Measurements from ENCODE around the gene GIPC1. TPM values are rescaled to one million over a fixed set of nuclear protein-coding genes. Genes with fewer than 3 reads are reported as not detected.
"Not testable (repeated sequence)": the region's sequence is repeated elsewhere in the genome, so short reads cannot be mapped to it uniquely, and the experiment has no call there.

The GIPC1 gene
- polyA plus RNA-seq, 1 of the 3 experiments (the other 2 are of a cell fraction) = 144 TPM

- H3K27ac ChIP-seq (ENCODE audit: low read depth in 2 of 2, low read length in 1 of 2); H3K9me2 ChIP-seq; H2AFZ ChIP-seq (ENCODE audit: low read depth); H3K79me2 ChIP-seq (ENCODE audit: insufficient read depth); H3K27me3 ChIP-seq (ENCODE audit: insufficient read depth); H3K4me1 ChIP-seq (ENCODE audit: control insufficient read depth in 1 of 2, insufficient read depth in 2 of 2, low read depth in 1 of 2, low read length in 1 of 2); H3K9ac ChIP-seq; POLR2A ChIA-PET; H3K9me3 ChIP-seq; DNase-seq; H3K4me2 ChIP-seq; H3K4me3 ChIP-seq (ENCODE audit: low read depth in 2 of 2, low read length in 1 of 2); H3K36me3 ChIP-seq (replicated peaks in 1 of 2; ENCODE audit: control insufficient read depth in 1 of 2, insufficient read depth in 2 of 2, low read length in 1 of 2); H4K20me1 ChIP-seq (ENCODE audit: insufficient read depth): not testable (repeated sequence)
- CTCF ChIA-PET = interaction anchor here (1.7 to 4.3 kb wide), 3 partner anchors 8 to 24 kb away, joined by 5 to 30 read pairs (median 14); partner anchors contain the start of genes DNAJB1 and GIPC1
- 85% methylated on average over 8 of the region's 8 CpGs for WGBS (ENCODE audit: low lambda C conversion rate)
- H3F3A ChIP-seq (replicated peaks; ENCODE audit: insufficient read depth) = peaks cover 31% of the 10 kb centered on the region
Observed at GRCh38 chr19:14504575-14504974, 8.6 kb upstream of the GIPC1 start.

GRCh38 chr19:14503285-14503684 is 7.4 kb upstream of the GIPC1 start:
- Histone ChIP-seq H3K36me3 (replicated peaks in 1 of 2; ENCODE audit: control insufficient read depth in 1 of 2, insufficient read depth in 2 of 2, low read length in 1 of 2) (no peaks in the 10 kb centered on the region), H3K4me1 (ENCODE audit: control insufficient read depth in 1 of 2, insufficient read depth in 2 of 2, low read depth in 1 of 2, low read length in 1 of 2) (no peaks in the 10 kb centered on the region), H3K9ac (no peak overlapping the region), H2AFZ (ENCODE audit: low read depth) (no peak overlapping the region), H3K4me3 (ENCODE audit: low read depth in 2 of 2, low read length in 1 of 2) (no peak overlapping the region), H3K9me3 (no peaks in the 10 kb centered on the region), H3K9me2 (no peaks in the 10 kb centered on the region), H3F3A (replicated peaks; ENCODE audit: insufficient read depth) (peaks cover 28% of the 10 kb centered on the region), H3K4me2 (no peak overlapping the region), H3K27me3 (ENCODE audit: insufficient read depth) (no peaks in the 10 kb centered on the region), H4K20me1 (ENCODE audit: insufficient read depth) (no peaks in the 10 kb centered on the region), H3K79me2 (ENCODE audit: insufficient read depth) (no peaks in the 10 kb centered on the region), H3K27ac (ENCODE audit: low read depth in 2 of 2, low read length in 1 of 2) (no peak overlapping the region)
- DNase-seq = no peak
- WGBS (ENCODE audit: low lambda C conversion rate) = 33% methylated on average over 1 of the region's 1 CpG
- CTCF ChIA-PET = interaction anchor here (0.9 kb wide), 1 partner anchor 32 kb away, joined by 3 read pairs; no protein-coding TSS in a partner anchor
- TF ChIP-seq ELF1 (IDR thresholded peaks at IDR 0.05) (no peak), SMC3 (IDR thresholded peaks at IDR 0.05; ENCODE audit: low read depth, low read length) (no peak), RFX5 (IDR thresholded peaks at IDR 0.05; ENCODE audit: low read length) (no peak), EP300 (IDR thresholded peaks at IDR 0.05; ENCODE audit: borderline replicate concordance in 1 of 2, low read depth in 1 of 2, low read length in 1 of 2) (no peak), MXI1 (IDR thresholded peaks at IDR 0.05; ENCODE audit: low read depth, low read length) (no peak), TCF12 (IDR thresholded peaks at IDR 0.05) (no peak), POLR2AphosphoS5 (IDR thresholded peaks at IDR 0.05; ENCODE audit: low read depth, low read length) (no peak), PBX3 (IDR thresholded peaks at IDR 0.05) (no peak), RCOR1 (IDR thresholded peaks at IDR 0.05; ENCODE audit: low read length) (no peak), ZBTB33 (IDR thresholded peaks at IDR 0.05; ENCODE audit: borderline replicate concordance, low read depth) (no peak), YY1 (IDR thresholded peaks at IDR 0.05; ENCODE audit: low read depth) (no peak), RXRA (IDR thresholded peaks at IDR 0.05; ENCODE audit: borderline replicate concordance, low read depth) (no peak), JUND (IDR thresholded peaks at IDR 0.05) (no peak), FOXJ3 (CRISPR knock-in tag; IDR thresholded peaks at IDR 0.05) (no peak), TAF1 (IDR thresholded peaks at IDR 0.05; ENCODE audit: borderline replicate concordance, low read depth, low read length) (no peak)
- TF ChIP-seq, protein P1, sequence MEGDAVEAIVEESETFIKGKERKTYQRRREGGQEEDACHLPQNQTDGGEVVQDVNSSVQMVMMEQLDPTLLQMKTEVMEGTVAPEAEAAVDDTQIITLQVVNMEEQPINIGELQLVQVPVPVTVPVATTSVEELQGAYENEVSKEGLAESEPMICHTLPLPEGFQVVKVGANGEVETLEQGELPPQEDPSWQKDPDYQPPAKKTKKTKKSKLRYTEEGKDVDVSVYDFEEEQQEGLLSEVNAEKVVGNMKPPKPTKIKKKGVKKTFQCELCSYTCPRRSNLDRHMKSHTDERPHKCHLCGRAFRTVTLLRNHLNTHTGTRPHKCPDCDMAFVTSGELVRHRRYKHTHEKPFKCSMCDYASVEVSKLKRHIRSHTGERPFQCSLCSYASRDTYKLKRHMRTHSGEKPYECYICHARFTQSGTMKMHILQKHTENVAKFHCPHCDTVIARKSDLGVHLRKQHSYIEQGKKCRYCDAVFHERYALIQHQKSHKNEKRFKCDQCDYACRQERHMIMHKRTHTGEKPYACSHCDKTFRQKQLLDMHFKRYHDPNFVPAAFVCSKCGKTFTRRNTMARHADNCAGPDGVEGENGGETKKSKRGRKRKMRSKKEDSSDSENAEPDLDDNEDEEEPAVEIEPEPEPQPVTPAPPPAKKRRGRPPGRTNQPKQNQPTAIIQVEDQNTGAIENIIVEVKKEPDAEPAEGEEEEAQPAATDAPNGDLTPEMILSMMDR (IDR thresholded peaks at IDR 0.05) = no peak
- TF ChIP-seq, protein P2, sequence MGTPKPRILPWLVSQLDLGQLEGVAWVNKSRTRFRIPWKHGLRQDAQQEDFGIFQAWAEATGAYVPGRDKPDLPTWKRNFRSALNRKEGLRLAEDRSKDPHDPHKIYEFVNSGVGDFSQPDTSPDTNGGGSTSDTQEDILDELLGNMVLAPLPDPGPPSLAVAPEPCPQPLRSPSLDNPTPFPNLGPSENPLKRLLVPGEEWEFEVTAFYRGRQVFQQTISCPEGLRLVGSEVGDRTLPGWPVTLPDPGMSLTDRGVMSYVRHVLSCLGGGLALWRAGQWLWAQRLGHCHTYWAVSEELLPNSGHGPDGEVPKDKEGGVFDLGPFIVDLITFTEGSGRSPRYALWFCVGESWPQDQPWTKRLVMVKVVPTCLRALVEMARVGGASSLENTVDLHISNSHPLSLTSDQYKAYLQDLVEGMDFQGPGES (IDR thresholded peaks at IDR 0.05; ENCODE audit: low read depth, low read length) = no peak
- TF ChIP-seq, protein P3, sequence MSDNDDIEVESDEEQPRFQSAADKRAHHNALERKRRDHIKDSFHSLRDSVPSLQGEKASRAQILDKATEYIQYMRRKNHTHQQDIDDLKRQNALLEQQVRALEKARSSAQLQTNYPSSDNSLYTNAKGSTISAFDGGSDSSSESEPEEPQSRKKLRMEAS (IDR thresholded peaks at IDR 0.05; ENCODE audit: low read depth) = no peak
- POLR2A ChIA-PET = interaction anchor here (1.0 kb wide), 1 partner anchor 15 kb away, joined by 3 read pairs; the partner anchor contains the start of gene DNAJB1
